HG02759 (cell line): Measurements from ENCODE around the gene GTF2I.
"Not testable (repeated sequence)": the region's sequence is repeated elsewhere in the genome, so short reads cannot be mapped to it uniquely, and the experiment has no call there.

Experiments used
- ATAC-seq: cut with Tn5 transposase; IDR thresholded peaks from one replicate; pipeline ENCODE4 v1.9.1; 2021; ENCODE audit warnings: mild to moderate bottlenecking, moderate library complexity; ENCODE audit not compliant: unreplicated experiment

Gene GTF2I

GRCh38 chr7:74656441-74656836 lies 1.1 kb upstream of the GTF2I start:
- ATAC-seq = no peak

DNA sequence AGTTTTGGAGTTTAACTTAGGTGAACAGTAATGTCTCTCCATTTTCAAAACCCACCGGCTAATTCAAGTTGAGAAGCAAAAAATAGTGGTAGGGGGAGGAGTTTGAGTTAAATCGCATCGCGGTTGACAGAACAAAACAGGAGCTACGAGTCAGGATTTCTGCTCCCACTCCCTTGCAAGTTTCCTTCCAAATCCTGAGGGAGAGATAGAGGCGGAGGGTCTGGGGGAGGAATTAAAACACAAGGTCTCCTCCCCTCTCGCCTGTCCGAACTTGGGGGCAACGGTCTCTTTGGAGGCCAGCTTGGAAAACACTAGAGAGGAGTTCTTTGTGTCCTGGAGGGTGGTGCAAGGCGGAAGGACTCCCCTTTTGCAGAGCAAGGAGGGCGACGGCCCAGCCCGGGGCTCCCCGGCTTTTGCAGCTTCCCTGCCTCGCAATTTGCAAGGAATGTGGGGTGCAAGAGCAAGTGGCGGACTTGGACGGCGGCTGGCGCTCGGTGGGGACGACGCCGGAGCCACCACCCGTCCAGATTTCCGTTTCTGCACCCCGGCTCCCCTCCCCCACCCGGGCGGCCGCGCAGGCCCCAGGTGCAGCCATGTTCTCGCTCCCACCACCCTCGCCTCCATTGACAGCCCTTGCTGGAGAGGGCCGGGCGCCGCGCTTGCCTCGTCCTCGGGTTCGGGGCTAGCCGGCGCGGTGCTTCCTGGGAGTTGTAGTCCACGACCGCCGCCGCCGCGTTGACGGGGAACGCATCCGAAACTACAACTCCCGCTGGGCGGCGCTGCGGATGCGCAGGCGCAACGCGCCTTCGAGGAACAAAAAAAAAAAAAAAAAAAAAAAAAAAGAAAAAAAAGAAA lies 454 bp upstream of the GTF2I start:
- peak; percentile 55 for ATAC-seq

DNA sequence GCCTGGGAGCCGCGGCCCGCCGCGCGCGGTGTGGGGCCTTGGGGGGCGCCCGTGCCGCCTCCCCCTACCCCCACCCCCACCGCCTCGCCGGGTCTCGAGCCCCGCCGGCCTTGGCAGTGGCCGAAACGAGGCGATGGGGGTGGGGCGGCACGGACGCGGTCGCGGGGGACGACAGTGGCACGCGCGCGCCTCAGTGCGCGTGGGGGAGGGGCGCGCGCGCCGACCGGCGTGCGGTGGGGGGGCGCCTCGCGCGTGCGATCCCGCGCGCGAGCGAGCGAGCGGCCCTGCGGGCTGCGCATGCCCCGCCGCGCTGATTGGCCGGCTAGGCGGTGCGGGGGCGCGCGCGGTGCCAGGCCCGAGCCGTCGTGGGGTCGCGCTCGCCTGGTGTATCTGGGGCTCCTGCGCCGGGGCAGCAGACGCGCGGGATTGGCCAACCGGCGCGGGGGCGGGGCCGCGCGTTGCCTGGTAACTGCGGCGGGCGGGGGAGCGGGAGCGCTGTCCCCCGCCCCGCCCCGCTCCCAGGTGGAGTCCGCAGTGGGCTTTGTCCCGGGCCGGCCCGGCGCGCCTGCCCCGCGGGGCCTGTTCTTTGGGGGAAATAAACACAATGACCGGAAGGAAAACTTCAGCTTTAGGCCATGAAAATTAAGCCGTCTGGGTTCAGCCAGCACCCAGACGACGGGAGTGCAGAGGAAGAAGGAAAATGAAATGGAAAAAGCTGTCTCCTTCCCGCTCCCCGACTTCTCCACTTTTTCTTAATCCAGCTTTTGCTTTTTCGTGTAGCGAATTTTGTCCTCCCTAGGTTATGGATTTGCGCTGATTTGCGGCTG lies 873 bp downstream of the GTF2I start:
- peak; percentile 64 for ATAC-seq

DNA sequence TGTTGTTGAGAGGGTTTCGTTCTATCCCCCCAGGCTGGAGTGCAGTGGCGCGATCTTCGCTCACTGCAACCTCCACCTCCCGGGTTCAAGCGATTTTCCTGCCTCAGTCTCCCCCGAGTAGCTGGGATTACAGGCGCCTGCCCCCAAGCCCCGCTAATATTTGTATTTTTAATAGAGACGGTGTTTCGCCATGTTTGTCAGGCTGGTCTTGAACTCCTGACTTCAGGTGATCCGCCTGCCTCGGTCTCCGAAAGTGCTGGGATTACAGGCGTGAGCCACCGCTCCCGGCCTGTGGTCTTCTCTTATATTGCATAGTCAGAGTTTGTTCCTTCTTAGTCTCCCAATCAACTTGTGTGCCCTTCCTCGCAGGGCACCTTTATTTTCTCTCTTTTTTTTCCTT lies 2.7 kb downstream of the GTF2I start:
- not testable (repeated sequence) for ATAC-seq

- ATAC-seq = not testable (repeated sequence)
Measured at GRCh38 chr7:74661836-74662794, 4.6 kb downstream of the GTF2I start.

GRCh38 chr7:74665296-74665938 lies 7.9 kb downstream of the GTF2I start:
- no peak for ATAC-seq

- not testable (repeated sequence) for ATAC-seq
Measured at GRCh38 chr7:74667013-74667412, 9.5 kb downstream of the GTF2I start.

DNA sequence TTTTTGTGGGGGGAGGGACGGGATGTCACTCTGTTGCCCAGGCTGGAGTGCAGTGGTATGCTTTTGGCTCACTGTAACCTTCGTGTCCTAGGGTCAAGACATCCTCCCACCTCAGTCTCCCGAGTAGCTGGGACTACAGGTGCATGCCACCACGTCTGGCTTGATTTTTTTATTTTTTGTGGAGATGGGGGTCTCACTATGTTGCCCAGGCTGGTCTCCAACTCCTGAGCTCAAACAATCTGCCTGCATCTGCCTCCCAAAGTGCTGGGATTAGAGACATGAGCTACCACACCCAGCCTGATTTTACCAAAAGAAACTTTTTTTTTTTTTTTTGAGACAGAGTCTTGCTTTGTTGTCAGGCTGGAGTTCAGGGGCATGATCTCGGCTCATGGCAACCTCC lies 10.0 kb downstream of the GTF2I start:
- not testable (repeated sequence) for ATAC-seq

DNA sequence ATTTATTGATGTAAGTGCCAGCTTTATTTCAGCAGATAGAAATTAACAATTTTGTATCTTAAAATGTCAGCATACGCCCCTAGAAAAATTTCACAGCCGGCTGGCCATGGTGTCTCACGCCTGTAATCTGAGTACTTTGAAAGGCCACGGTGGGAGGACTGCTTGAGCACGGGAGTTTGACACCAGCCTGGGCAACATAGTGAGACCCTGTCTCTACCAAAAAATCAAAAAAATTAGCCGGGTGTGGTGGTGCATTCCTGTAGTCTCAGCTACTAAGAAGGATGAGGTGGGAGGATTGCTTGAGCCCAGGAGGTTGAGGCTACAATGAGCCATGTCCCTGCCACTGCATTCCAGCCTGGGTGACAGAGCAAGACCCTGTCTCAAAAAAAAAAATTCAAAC lies 14.1 kb downstream of the GTF2I start:
- ATAC-seq = no peak

- ATAC-seq = no peak
Measured at GRCh38 chr7:74672343-74672915, 14.9 kb downstream of the GTF2I start.

GRCh38 chr7:74674166-74674565 lies 16.6 kb downstream of the GTF2I start:
- no peak for ATAC-seq

- ATAC-seq = no peak
Measured at GRCh38 chr7:74682829-74683228, 25.3 kb downstream of the GTF2I start.

DNA sequence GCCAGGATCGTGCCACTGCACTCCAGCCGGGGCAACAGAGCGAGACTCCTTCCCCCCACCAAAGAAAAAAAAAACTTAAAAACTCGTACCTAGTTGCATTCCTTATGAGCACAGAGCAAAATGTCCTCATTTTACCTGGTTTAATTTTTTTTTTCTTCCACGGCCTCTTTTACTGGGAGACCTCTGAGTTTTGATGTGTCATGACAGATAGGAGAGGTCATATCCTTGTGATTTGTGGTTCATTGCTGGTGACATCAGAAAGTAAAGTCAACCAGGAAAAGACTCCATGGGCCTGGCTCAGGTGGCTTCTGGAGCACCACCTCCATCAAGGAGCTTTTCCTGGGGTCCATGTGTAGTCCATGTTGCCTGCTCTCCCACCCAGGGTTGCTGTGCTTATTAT lies 26.3 kb downstream of the GTF2I start:
- no peak for ATAC-seq

- ATAC-seq = no peak
Measured at GRCh38 chr7:74684473-74684872, 27.0 kb downstream of the GTF2I start.

DNA sequence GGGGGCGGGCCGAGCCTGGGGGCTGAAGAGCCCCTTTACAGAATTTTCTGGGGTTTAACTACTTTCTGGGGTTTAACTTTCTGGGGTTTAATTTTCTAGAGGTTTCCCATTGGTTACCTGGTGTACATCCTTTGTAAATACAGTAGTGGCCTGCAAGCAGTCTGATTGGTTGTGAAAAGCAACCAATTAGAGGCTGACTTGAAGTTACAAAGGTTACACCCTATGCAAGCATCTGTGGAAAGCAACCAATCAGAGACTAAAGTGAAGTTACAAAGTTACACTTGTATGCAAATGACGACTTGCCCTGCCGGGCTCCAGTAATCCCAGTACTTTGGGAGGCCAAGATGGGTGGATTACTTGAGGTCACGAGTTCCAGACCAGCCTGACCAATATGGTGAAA lies 27.4 kb downstream of the GTF2I start:
- ATAC-seq = no peak

GRCh38 chr7:74690474-74690873 lies 33.0 kb downstream of the GTF2I start:
- no peak for ATAC-seq

DNA sequence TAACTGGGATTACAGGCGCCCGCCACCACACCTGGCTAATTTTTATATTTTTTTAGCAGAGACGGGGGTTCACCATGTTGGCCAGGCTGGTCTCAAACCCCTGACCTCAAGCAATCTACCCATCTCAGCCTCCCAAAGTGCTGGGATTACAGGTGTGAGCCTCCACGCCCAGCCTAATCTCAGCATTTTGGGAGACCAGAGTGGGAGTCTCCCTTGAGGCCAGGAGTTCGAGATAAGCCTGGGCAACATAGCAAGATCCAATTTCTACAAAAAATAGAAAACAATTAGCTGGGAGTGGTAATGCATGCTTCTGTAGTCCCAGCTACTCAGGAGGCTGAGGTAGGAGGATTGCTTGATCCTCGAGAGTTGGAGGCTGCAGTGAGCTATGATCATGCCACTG lies 46.9 kb downstream of the GTF2I start:
- ATAC-seq = not testable (repeated sequence)

DNA sequence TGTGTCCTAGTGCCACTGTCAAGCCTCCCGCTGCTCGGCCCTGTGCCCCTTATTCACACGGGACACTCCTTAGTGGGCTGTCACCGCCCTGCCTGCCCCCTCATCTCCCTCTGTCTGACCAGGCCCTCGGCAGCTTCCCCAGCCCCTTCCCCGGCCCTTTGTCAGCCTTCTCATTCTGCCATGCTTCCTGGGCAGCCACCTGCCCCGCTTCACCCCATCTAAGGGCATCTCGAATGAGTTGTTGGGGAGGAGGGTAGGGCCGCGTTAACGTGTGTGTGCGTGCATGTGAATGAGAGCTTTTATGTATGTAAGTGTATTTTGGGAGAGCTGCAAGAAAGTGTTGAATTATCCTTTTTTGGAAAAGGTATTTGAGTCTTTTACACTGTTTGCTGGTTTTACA lies 49.7 kb downstream of the GTF2I start:
- ATAC-seq = no peak

DNA sequence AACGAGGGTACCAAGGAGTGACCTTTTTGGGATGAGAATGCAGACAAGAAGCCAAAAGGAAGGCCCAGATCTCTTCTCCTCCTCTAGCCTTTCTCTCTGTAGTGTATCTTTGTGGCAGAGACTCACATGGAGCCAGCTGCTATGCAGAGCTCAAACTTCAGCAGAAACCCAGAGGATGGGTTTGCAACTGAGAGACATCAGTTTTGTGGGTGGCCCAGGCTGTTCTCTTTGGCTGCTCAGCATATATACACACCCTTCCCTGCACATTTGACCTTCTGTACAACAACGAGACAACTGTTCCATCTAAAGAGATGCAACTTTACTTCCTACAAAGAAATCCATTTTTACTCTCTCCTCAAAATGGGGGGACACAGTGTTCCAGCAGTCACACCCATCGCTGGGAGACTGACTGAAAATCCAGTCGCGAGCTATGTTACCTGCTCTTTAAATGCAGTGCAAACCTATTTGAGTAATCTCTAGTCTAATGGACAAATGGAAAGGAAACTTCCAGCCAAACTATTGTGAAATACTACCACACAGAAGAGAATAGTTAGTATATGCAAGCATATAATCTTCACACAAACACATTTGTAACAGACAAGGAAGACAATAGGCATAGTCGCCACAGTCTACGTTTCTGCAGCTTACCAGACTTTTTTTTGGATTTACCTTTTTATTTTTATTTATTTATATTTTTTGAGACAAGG lies 51.2 kb downstream of the GTF2I start:
- no peak for ATAC-seq
